Activated T-helper 1 cell treated with Interleukin-2 at 50 U/mL for 16 hours (primary cell): ENCODE data around the gene WNT3.
"Not testable (repeated sequence)": the region's sequence is repeated elsewhere in the genome, so short reads cannot be mapped to it uniquely, and the experiment has no call there.

ENCODE experiments used
- DNase-seq: peaks from one replicate; pipeline ENCODE4 v3.0.0-alpha.2; 2020; ENCODE audit warnings: low read depth

WNT3 gene

GRCh38 chr17:46765453-46765852 lies 53.0 kb downstream of the WNT3 start:
- no peak for DNase-seq

DNA sequence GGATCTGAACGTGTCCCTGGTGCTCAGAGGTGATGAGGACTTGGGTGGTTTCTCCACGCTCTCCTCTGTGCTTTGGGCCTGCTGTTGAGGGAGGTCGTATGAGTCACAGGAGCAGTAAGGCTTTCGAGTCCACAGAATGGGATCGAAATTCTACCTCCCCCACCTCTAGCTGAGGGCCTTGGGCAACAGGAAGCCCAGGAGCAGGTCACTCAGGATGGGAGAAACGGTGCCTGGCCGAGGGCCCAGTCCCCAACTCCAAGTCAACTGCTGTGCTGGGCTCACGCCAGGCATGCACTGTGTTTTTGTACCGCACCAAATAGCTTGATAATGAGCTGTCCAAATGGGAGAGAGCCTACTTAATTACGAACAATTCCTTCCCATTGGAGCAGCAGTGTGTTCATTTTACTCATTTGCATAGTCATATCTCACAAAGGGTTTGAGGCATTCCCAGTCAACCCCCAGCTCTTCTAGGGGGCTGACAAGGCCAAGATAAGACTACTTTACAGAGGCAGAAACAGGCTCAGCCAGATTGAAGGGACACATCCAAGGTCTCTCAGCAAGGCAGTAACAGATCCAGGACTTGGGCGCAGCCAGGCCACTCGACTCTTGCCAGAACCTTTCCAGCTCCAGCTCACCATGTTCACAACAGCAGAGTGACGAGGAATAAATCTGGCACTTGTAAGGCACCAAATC lies 53.6 kb downstream of the WNT3 start:
- no peak for DNase-seq

GRCh38 chr17:46764000-46764708 lies 54.3 kb downstream of the WNT3 start:
- DNase-seq, result no peak

GRCh38 chr17:46763416-46763815 lies 55.1 kb downstream of the WNT3 start:
- DNase-seq, result no peak

- DNase-seq, result no peak
Observed at GRCh38 chr17:46759141-46759540, 59.4 kb downstream of the WNT3 start.

DNA sequence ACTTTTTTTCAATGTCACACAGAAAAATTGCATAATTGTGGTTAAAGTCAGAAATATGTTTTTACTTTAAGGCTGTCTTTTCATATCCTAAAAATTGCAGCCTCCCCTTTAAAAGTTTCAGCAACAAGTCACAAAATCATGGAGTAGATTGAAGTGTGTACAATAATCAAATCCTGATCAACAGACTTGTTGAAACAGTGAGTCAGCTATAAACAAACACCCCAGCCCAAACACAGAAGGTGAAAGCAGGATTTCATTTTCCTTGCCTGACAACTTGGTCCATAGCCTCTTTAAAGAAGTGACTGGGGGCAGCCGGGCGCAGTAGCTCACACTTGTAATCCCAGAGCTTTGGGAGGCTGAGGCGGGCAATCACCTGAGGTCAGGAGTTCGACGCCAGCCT lies 59.9 kb downstream of the WNT3 start:
- no peak for DNase-seq

- not testable (repeated sequence) for DNase-seq
Observed at GRCh38 chr17:46757588-46757987, 60.9 kb downstream of the WNT3 start.

DNA sequence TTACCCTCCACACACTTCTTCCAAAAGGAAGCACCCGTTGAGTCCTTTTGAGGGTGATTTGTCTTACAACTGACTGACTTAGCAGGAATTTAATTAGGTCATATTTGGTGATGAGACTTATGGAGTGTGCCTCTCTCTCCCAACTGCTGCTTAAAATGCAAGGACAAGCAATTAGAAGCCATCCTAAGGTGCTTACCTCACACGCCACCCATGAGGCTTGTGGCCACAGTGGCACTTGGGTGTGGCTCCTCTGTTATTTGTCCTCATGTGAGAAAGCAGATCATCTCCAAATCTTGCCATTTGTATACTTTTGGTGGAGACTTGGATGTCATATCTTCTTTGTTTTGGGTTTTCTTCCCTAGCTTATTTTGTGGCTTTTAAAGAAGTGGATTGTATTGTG lies 61.6 kb downstream of the WNT3 start:
- DNase-seq, result no peak

DNA sequence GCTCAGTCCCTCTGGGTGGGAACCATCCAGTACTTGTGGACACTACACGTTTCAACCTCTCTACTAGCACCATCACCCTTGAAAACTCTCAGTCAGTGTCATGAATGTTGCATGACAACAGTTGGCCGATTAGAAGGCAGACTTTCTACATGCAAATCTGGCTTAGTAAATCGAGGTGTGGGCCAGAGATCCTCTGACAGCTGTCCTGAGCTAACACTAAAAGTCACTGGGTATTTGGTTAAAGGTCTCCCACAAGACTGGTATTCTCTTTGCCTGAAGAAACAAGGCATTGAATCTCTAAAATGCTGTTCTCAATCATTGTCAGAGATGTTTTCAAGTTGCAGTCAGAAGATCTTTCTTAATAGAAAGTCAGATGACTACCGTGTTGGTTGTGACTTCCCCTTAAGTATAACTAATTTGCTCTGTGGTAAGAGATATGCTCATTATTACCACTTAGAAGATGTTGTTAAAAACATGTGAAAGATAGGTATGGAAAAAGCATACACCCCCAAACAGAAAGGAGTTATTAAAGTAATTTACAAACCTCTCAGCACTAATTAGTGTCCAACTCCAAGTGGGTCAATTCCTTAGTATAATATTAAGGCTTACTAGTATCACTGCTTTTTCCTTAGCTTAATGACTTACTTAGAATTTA lies 62.3 kb downstream of the WNT3 start:
- no peak for DNase-seq

- no peak for DNase-seq
Observed at GRCh38 chr17:46753776-46754175, 64.7 kb downstream of the WNT3 start.

DNA sequence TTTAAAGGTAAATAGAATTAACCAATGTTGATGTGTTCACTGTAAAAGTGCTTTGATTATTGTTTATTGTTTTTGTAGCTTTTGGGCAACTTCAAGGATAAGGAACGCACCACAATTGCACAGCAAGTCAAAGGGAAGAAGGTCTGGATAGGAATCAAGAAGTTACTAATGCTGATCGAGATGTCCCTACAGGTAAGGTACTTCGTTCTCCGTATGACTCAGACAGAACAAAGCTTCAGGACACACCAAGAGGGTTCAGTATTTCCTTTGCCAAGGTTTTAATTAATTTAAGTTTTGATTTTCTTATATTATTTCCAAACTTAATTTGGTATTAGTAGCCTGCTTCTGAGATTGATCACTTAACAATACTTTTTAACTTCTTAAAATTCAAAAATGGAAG lies 67.1 kb downstream of the WNT3 start:
- DNase-seq, result no peak

GRCh38 chr17:46745376-46745775 lies 73.1 kb downstream of the WNT3 start:
- DNase-seq, result no peak

GRCh38 chr17:46744441-46744840 lies 74.1 kb downstream of the WNT3 start:
- DNase-seq, result no peak

DNA sequence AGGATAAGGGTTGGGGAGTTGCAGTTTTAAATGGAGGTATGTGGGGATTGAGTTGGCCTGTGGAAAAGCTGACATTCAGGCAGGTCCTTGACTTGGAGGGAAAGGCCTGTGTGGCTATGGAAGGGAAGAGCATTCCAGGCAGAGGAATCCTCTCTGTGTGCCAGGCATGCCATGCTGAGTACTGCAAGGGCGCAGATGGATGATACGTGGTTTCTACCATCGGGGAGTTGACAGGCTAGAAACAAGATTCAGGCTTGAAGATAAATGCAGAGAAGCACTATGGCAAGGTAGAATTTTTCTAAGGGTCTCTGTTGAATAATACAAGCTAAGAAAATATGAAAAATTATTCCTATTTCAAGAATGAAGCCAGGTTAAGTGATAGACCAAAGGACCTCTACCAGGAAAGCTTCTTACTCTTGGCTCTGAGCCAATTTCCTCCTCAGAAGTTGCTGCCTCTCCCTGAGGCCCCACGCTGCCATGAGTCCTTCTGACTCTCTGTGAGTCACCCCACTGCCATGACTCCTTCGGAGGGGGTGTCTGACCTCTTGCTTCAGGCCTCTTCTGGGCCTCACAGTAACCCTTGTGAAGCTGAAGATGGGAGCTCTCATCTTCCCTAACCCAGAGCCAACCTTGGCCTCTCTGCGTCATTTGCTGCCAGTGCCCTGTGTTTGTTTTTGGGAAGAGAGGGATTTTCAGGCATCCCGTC lies 75.8 kb downstream of the WNT3 start:
- no peak for DNase-seq

DNA sequence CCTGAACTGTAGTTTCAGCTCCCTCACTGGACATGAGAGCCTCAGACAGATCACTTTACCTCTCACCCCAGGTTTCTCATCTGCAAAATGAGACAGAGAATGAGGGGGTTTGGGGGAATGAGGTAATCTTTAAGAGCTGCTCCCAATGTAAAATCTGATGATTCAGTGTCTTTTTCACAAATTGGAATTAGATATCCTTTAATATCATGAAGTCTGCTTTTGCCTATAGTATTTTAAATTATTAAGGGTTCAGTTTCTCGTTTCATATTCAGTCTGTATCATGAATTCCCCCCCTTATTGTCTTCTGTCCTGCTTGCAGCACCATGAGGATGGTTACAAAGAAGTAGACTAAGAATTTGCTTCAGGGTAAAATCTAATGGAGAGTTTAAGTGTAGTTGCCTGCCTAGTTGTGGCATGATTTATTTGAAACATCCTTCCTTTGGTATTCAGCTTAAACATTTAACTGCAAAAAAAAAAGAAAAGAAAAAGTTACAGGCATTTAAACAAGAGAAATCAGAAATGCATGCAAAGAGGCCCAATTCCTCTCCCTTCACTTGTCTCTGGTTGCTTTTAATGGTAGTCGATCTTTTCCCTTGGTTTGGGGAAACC lies 77.3 kb downstream of the WNT3 start:
- DNase-seq, result no peak

DNA sequence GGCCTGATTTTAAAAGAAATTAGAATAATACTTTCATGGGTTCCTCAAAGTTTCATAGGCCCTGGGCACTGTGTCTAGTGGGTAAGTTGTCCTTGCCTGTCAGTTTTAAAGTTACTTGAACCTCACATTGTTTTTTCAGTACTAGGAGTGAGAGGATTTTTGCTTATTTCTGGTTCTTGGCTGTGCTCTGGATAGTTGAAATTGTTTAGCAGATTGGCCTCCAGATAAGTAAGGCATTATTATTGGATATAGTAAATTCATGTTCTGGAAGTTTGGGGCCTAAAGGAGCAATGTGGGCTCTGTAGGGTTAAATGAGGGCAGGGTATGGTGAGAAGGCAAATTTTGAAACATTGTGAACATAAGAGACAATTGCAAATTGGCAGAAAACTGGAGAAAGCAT lies 78.5 kb downstream of the WNT3 start:
- no peak for DNase-seq

DNA sequence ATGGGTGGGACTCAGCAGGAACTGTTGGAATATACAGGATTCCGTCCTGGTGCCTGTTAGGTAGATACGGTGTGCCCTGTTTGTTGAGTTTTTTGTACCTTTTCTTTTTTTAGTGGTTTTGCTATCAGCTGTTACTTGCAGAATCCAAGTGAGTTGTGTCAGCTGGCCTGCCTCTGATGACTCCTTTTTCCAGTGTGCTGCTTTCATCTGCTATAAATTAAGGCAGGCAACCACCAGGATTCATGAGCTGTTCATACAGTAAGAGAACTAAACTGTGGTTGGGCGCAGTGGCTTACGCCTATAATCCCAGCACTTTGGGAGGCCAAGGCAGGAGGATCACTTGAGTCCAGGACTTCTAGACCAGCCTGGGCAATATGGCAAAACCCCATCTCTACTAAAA lies 79.9 kb downstream of the WNT3 start:
- no peak for DNase-seq

GRCh38 chr17:46737326-46737725 lies 81.2 kb downstream of the WNT3 start:
- no peak for DNase-seq

GRCh38 chr17:46736100-46736499 lies 82.4 kb downstream of the WNT3 start:
- no peak for DNase-seq

GRCh38 chr17:46733837-46734475 lies 84.5 kb downstream of the WNT3 start:
- DNase-seq, result no peak

- DNase-seq, result no peak
Observed at GRCh38 chr17:46732754-46733398, 85.6 kb downstream of the WNT3 start.
